CD4-positive, alpha-beta T cell (primary cell): ENCODE results near the gene MRPL51. TPM values are rescaled to one million over a fixed set of nuclear protein-coding genes. Genes with fewer than 3 reads are reported as not detected.

Experiments
- ATAC-seq: fragments of 200-7000 bp; cut with Tn5 transposase; one replicate; pipeline ENCODE4 v1.10.0; 2022; ENCODE audit warnings: mild to moderate bottlenecking; ENCODE audit not compliant: poor library complexity
- CTCF ChIA-PET: fragments of 350-600 bp; sonication (Branson Sonifier 250); formaldehyde crosslinking; loops from one replicate; lab custom pipeline; 2021; ENCODE audit warnings: antibody characterized with exemption, inconsistent platforms; lab: Charles Lee
- POLR2A ChIA-PET: fragments of 350-600 bp; sonication (Branson Sonifier 250); formaldehyde crosslinking; loops from one replicate; lab custom pipeline; 2021; ENCODE audit warnings: antibody characterized with exemption, inconsistent platforms; lab: Charles Lee
- DNase-seq, 14 experiments: peaks; one replicate each; pipeline ENCODE4 v3.0.0-alpha.2; 2013 to 2020; ENCODE audit warnings: mixed read lengths in 2 of 14
- H3K27ac ChIP-seq, 2 donors: one replicate each; pipeline versions ENCODE4 v1.5.1 to v1.7.0; 2013; ENCODE audit warnings: low read length in 2 of 2, low read depth in 1 of 2, mild to moderate bottlenecking in 1 of 2
- H3K27me3 ChIP-seq, 2 experiments: 1 replicate in 1 of 2; 2 replicates in 1 of 2; pipeline versions ENCODE4 v1.6.1 to v1.7.0; 2013; ENCODE audit warnings: low read length in 2 of 2, control low read depth in 1 of 2, mild to moderate bottlenecking in 1 of 2, moderate library complexity in 1 of 2; ENCODE audit not compliant: insufficient read depth in 2 of 2, control insufficient read depth in 1 of 2
- H3K36me3 ChIP-seq: one replicate; pipeline ENCODE4 v1.6.1; 2013; ENCODE audit warnings: low read length, control low read depth; ENCODE audit not compliant: insufficient read depth
- H3K4me1 ChIP-seq: one replicate; pipeline ENCODE4 v1.6.1; 2013; ENCODE audit warnings: low read length, control low read depth; ENCODE audit not compliant: insufficient read depth
- H3K4me3 ChIP-seq: one replicate; pipeline ENCODE4 v1.5.1; 2013; ENCODE audit warnings: mild to moderate bottlenecking, low read length, moderate library complexity
- H3K9me3 ChIP-seq, 2 experiments: 1 replicate in 1 of 2; 2 replicates in 1 of 2; pipeline versions ENCODE4 v1.6.1 to v1.7.0; 2013; ENCODE audit warnings: low read length in 2 of 2, mild to moderate bottlenecking in 2 of 2, control low read depth in 1 of 2, moderate library complexity in 1 of 2; ENCODE audit not compliant: control insufficient read depth in 1 of 2, insufficient read depth in 1 of 2
- H3K27ac Mint-ChIP-seq: one replicate; pipeline ENCODE4 v1.8.0; 2020; ENCODE audit warnings: mixed read lengths
- H3K27me3 Mint-ChIP-seq: one replicate; pipeline ENCODE4 v1.8.0; 2021; ENCODE audit warnings: mixed read lengths
- H3K36me3 Mint-ChIP-seq: one replicate; pipeline ENCODE4 v1.8.0; 2021; ENCODE audit warnings: low read depth, mixed read lengths
- H3K4me1 Mint-ChIP-seq: one replicate; pipeline ENCODE4 v1.8.0; 2021; ENCODE audit warnings: low read depth, mixed read lengths
- H3K4me3 Mint-ChIP-seq: one replicate; pipeline ENCODE4 v1.8.0; 2020; ENCODE audit warnings: mild to moderate bottlenecking, mixed read lengths
- H3K9me3 Mint-ChIP-seq: one replicate; pipeline ENCODE4 v1.8.0; 2020; ENCODE audit warnings: mixed read lengths
- CTCF ChIP-seq: fragments of 200-600 bp; IDR thresholded peaks from one replicate; pipeline ENCODE4 v1.8.0; 2022; ENCODE audit warnings: antibody characterized with exemption, mild to moderate bottlenecking
- intact Hi-C, 2 experiments: fragments of 100-400 bp; cut with DNase I in 1 of 2; cut with micrococcal nuclease in 1 of 2; formaldehyde crosslinking; loops; one replicate each; pipeline versions ENCODE4 v1.15.1 to v1.9.0; 2023 to 2025; cut with DNase I, micrococcal nuclease
- total RNA-seq, 174 experiments: library from RNA in 2 of 174; stranded (reverse) in 2 of 174; gene quantifications; one replicate each; pipeline ENCODE4 v1.2.3 and lab custom pipeline; 2021 to 2026

The MRPL51 gene
- total RNA-seq, 2 experiments from 2014 or later = 15.1 to 16.7 TPM

- Mint-ChIP-seq H3K36me3 (peaks cover 79% of the 10 kb centered on the region), H3K27ac (peak overlapping the region; percentile 90), H3K27me3 (no peaks in the 10 kb centered on the region), H3K4me3 (peak overlapping the region; percentile 96), H3K9me3 (no peaks in the 10 kb centered on the region), H3K4me1 (peaks cover 63% of the 10 kb centered on the region)
- peaks cover 74% of the 10 kb centered on the region for H3K4me1 ChIP-seq
- intact Hi-C loops = loop anchor here (1.0 to 5.0 kb wide), 6 partner anchors 41 to 213 kb away; partner anchors contain the start of genes VAMP1 (in 2 of the 2), MRPL51 (in 1 of the 2) and NCAPD2 (in 1 of the 2)
- CTCF ChIA-PET = interaction anchor here (0.8 to 4.5 kb wide), 11 partner anchors 18 to 339 kb away, joined by 3 to 31 read pairs (median 3); partner anchors contain the start of genes MRPL51 and VAMP1
- peak; percentile 33 for ATAC-seq
- H3K27ac ChIP-seq = peak overlapping the region; percentile 91 to 93
- no peak for TF ChIP-seq CTCF
- H3K9me3 ChIP-seq = peaks cover 0 to 4% of the 10 kb centered on the region in 2 experiments
- peak overlapping the region; percentile 88 for H3K4me3 ChIP-seq
- H3K27me3 ChIP-seq = no peaks in the 10 kb centered on the region
- peak; percentile 50 to 89 (median 72) for DNase-seq
- POLR2A ChIA-PET = interaction anchor here (0.5 to 6.5 kb wide), 26 partner anchors 17 to 424 kb away, joined by 3 to 58 read pairs (median 4); partner anchors contain the start of genes C12orf57, CD27, COPS7A and MRPL51
- H3K36me3 ChIP-seq = peaks cover 46% of the 10 kb centered on the region
Measured at GRCh38 chr12:6534945-6535696, 42.1 kb upstream of the MRPL51 start.

GRCh38 chr12:6534695-6534944 lies 41.6 kb upstream of the MRPL51 start:
- peaks cover 84% of the 10 kb centered on the region for H3K36me3 Mint-ChIP-seq
- peak overlapping the region; percentile 90 for H3K27ac Mint-ChIP-seq
- peaks cover 69% of the 10 kb centered on the region for H3K4me1 ChIP-seq
- no peaks in the 10 kb centered on the region for H3K27me3 ChIP-seq
- no peak for TF ChIP-seq CTCF
- H3K4me1 Mint-ChIP-seq = peaks cover 58% of the 10 kb centered on the region
- peaks cover 0 to 4% of the 10 kb centered on the region in 2 experiments for H3K9me3 ChIP-seq
- no peaks in the 10 kb centered on the region for H3K27me3 Mint-ChIP-seq
- peak overlapping the region; percentile 88 for H3K4me3 ChIP-seq
- peak overlapping the region; percentile 91 to 93 for H3K27ac ChIP-seq
- peak overlapping the region; percentile 96 for H3K4me3 Mint-ChIP-seq
- POLR2A ChIA-PET = interaction anchor here (1.0 to 6.5 kb wide), 20 partner anchors 24 to 424 kb away, joined by 3 to 58 read pairs (median 6); partner anchors contain the start of genes C12orf57, CD27, COPS7A and MRPL51
- intact Hi-C loops = loop anchor here (1.0 to 2.0 kb wide), 4 partner anchors 40 to 194 kb away; partner anchors contain the start of genes MRPL51 (in 1 of the 2), NCAPD2 (in 1 of the 2) and VAMP1 (in 1 of the 2)
- H3K9me3 Mint-ChIP-seq = no peaks in the 10 kb centered on the region
- peaks cover 51% of the 10 kb centered on the region for H3K36me3 ChIP-seq
- peak; percentile 52 for ATAC-seq
- CTCF ChIA-PET = interaction anchor here (0.9 to 4.5 kb wide), 6 partner anchors 19 to 211 kb away, joined by 3 to 31 read pairs (median 3); partner anchors contain the start of gene VAMP1
- peak in 4 of 14 experiments; percentile 69 to 85 (median 78) for DNase-seq

- peak within 1 kb of the TSS; percentile 91 to 93 for H3K27ac ChIP-seq
- ChIA-PET CTCF (interaction anchor here (0.9 to 1.4 kb wide), 3 partner anchors 20 to 211 kb away, joined by 3 read pairs; no protein-coding TSS in a partner anchor), POLR2A (interaction anchor here (0.7 to 6.5 kb wide), 19 partner anchors 18 to 425 kb away, joined by 3 to 58 read pairs (median 6); partner anchors contain the start of genes C12orf57, CD27, COPS7A and MRPL51)
- H3K4me3 Mint-ChIP-seq = peak within 1 kb of the TSS; percentile 96
- peak within 1 kb of the TSS; percentile 88 for H3K4me3 ChIP-seq
- H3K36me3 Mint-ChIP-seq = peaks cover 84% of the 10 kb centered on the region
- intact Hi-C loops = loop anchor here (1.0 to 2.0 kb wide), 4 partner anchors 40 to 193 kb away; partner anchors contain the start of genes MRPL51 (in 1 of the 2), NCAPD2 (in 1 of the 2) and VAMP1 (in 1 of the 2)
- ATAC-seq = peak; percentile 6
- no peak for TF ChIP-seq CTCF
- peaks cover 0 to 4% of the 10 kb centered on the region in 2 experiments for H3K9me3 ChIP-seq
- H3K27me3 ChIP-seq = no peaks in the 10 kb centered on the region
- no peaks in the 10 kb centered on the region for H3K27me3 Mint-ChIP-seq
- no peaks in the 10 kb centered on the region for H3K9me3 Mint-ChIP-seq
- H3K36me3 ChIP-seq = peaks cover 56% of the 10 kb centered on the region
- peak in 12 of 14 experiments; percentile 69 to 93 (median 81) for DNase-seq
- H3K4me1 Mint-ChIP-seq = peaks cover 53% of the 10 kb centered on the region
- peaks cover 64% of the 10 kb centered on the region for H3K4me1 ChIP-seq
- peak within 1 kb of the TSS; percentile 90 for H3K27ac Mint-ChIP-seq
Measured at GRCh38 chr12:6533923-6534694, 41.0 kb upstream of the MRPL51 start, which contains the start of gene GAPDH. Gene GAPDH, plus strand, starts transcription at chr12:6534517. Its CDS starts 316 bp downstream, at chr12:6534833.
